Right lobe of liver (tissue), 4 donors: ENCODE measurements around the gene ADAMTS6.

ENCODE experiments used
- POLR2A ChIP-seq: fragments of 450-650 bp; IDR thresholded peaks from one replicate; pipeline ENCODE4 v1.6.1; 2017; ENCODE audit warnings: antibody characterized with exemption, mild to moderate bottlenecking
- TF ChIP-seq, protein P1 (sequence below), 4 donors: fragments of 200-600 bp in 3 of 4; fragments of 450-650 bp in 1 of 4; IDR thresholded peaks; one replicate each; pipeline versions ENCODE4 v1.5.1 to v1.8.0; 2016 to 2022; ENCODE audit warnings: antibody characterized with exemption in 4 of 4, mild to moderate bottlenecking in 2 of 4
- donor health status: DM: no; HTN: no; CAD: no.
- donor health status: DM: no; HTN: no; CAD: no.
- donor health status: DM: no; HTN: yes; CAD: no.

DNA sequence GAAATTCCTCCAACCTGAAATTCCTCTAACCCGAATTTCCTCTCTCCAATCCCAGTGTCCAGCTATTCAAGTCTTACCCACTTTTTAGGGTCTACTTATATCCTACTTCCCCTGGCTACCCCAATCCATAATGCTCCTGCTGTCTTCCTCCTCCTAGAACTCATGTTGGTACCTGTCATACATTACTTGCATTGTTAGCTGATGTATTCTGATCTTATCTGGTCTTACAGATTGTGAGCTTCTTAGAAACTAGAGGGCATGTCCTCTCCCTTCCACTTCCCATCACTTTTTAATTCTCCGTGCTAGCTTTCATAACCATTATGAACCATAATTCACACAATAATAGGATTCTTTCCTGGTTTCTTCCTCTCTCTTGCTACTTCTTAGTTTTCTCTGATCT, 376.9 kb downstream of the ADAMTS6 start:
- TF ChIP-seq, protein P1, sequence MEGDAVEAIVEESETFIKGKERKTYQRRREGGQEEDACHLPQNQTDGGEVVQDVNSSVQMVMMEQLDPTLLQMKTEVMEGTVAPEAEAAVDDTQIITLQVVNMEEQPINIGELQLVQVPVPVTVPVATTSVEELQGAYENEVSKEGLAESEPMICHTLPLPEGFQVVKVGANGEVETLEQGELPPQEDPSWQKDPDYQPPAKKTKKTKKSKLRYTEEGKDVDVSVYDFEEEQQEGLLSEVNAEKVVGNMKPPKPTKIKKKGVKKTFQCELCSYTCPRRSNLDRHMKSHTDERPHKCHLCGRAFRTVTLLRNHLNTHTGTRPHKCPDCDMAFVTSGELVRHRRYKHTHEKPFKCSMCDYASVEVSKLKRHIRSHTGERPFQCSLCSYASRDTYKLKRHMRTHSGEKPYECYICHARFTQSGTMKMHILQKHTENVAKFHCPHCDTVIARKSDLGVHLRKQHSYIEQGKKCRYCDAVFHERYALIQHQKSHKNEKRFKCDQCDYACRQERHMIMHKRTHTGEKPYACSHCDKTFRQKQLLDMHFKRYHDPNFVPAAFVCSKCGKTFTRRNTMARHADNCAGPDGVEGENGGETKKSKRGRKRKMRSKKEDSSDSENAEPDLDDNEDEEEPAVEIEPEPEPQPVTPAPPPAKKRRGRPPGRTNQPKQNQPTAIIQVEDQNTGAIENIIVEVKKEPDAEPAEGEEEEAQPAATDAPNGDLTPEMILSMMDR (IDR thresholded peaks at IDR 0.05), result no peak
- TF ChIP-seq POLR2A, result no peak
